IPS-NIHi7 (cell line): Measurements from ENCODE around the gene ARHGEF19.
"Not testable (repeated sequence)": the region's sequence is repeated elsewhere in the genome, so short reads cannot be mapped to it uniquely, and the experiment has no call there.

Source experiments
- DNase-seq: peaks from one replicate; pipeline ENCODE4 v3.0.0; 2012; ENCODE audit warnings: mixed read lengths; ENCODE audit errors: extremely low spot score

Gene ARHGEF19

DNA sequence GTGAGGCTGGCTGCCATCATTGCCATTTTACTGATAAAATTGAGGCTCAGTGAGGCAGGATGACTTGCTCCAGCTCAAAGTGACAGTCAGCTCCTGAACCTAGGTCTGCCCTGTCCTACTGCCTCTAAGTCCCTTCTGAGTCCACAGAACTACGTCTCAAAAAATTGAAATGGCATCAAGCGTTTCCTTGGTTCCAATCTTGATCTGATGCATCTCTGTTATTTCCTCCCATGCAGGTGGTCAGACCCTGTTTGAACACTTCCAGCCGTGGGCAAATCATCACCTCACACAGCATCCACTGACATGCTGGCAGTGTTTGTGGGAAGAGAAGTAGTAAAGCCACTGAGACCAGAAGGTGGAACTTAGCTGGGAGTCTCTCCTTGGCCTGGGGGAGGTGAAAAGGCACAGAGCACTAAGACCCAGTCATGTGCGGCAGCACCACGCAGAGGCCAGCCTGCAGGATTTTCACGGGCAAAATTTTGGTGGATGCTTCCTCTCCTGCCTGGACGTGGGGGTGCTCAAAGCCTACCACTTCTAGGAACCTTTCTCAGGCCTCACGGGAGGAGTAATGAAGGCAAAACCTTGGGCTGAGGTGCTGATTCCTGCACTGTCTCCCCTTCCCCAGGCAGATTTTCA lies 32.3 kb upstream of the ARHGEF19 start:
- DNase-seq: no peak

DNA sequence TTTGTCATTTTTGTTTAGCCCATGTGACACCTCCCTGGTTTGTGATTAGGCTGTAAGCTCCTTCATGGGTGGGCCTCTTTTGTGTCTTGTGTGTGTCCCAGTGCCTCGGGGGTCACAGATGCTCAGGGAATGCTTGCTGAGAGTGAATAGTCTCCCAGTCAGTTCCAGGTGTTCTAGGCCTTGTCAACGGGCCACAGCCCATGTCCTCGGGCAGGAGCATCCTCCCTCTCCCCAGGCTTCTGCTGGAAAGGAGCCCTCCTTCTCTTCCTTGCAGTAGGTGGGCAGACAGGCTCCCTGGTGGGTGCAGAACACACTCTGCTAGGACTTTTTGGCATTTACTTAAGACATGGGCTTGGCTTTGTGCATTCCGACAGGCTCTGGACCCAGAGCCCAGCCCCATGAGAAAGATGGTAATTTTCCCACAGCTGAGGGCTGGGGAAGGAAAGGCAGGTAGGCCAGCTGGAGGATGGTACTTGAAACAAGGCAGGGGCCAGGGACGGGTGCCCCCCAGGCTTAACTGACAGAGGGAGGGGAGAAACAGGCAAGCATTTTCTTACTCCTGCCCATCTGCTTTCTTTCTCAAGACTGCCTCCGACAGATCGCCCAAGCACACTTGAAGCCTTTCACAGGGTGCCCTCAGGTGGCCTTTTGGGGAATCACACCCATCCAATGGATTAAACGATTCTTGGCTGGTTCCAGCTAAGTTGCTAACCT lies 31.6 kb upstream of the ARHGEF19 start:
- DNase-seq: peak; percentile 91

DNA sequence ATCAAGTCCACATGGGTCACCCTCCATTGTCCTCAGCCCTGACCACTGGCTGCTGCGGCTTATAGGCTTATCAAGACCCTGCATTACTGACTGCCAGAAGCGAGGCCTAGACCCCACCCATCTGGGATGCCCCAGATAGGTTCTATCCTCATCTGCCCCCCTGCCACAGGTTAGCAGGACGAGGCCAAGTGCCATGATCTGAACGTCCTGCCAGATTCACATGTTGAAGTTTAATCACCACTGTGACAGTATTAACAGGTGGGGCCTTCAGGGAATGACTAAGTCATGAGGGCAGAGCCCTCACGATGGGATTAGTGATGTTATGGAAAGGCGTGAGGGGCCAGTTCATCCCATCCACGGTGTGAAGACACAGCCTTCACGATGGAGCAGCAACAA lies 30.8 kb upstream of the ARHGEF19 start:
- no peak for DNase-seq

DNA sequence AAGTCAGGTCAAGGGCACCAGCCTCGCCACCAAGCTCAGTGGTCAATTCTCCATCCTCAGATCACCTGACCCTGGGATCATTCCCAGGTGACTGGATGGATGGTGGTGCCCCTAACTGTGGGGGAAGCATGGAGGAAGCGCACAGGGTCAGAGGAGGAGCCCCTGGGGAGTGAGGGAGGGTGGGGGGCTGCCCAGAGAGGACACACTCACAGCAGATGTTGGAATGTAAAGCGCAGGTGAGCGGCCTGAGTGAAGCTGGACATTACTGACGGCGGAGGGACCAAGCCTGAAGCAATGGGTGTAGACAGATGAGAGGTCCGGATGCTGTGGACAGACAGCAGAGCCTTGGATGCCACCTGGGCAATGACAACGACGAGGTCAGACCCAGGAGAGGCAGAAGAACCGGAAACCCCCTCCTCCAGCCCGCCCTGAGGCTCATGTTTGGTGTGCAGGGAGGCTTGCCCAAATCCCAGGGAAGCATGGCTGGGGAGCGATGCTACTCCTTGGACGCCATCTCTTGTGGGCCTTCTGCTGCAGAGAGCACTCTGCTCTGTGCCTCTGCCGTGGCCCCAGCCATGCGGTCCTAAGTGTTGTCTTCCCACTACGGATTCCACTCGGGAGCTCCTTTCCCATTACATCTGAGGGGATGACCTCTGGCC lies 30.2 kb upstream of the ARHGEF19 start:
- DNase-seq: no peak

DNA sequence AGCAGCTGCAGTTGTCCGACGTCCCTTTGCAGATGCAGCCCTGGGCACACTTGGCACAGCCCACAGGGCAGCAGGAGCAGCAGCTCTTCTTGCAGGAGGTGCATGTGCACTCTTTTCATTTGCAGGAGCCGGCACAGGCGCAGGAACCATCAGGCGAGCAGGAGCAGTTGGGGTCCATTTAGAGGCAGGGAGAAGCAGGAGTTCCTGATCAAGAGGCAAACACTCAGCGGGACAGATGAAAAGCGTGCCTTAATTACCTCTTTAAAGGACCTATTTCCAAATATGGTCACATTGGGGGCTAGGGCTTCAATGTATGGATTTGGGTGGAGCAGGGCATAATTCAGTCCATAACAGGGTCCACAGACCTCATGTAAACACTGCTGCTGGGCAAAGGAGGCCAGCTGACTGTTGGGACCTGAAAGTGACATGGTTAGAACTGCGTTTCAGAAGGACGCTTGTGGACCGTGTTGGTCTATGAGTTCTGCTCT lies 28.8 kb upstream of the ARHGEF19 start:
- no peak for DNase-seq

DNA sequence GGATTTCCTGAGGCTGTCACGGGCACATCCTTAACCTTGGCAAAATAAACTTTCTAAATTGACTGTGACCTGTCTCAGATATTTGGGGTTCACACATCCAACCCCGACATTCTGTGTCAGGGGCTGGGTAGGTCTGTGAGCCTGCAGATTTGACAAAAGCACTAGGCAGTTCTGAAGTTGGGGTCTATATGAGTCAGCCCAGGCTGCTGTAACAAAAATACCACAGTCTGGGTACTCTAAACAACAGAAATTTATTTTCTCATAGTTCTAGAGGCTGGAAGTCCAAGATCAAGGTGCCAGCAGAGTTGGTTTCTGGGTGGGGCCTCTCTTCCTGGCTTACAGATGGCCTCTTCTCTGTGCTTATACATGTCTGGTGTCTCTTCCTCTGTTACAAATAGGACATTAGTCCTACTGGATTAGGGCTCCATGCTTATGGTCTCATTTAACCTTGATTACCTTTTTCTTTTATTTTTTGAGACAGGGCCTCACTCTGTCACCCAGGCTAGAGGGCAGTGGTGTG lies 27.6 kb upstream of the ARHGEF19 start:
- DNase-seq: no peak

DNA sequence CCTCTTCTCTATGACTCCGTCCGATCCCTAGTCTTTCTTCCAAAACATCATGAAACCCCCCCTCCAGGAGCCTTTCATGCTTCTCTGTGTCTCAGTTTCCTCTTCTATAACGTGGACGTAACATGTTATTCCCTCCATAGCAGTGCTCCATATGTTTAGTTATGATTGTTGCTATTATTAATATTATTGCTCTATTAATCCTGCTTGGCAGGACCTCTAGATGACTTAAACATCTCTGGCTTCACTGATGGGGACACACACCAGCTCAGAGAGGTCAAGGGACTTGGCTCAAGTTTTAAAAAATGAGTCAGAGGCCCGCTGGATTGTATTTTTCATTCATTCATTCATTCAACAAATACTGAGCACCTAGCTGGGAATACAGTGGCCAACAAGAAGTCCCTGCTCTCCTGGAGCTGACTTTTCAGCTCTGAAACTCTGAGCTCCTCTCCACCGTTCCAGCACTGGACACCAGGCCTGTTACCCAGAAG lies 24.9 kb upstream of the ARHGEF19 start:
- no peak for DNase-seq

DNA sequence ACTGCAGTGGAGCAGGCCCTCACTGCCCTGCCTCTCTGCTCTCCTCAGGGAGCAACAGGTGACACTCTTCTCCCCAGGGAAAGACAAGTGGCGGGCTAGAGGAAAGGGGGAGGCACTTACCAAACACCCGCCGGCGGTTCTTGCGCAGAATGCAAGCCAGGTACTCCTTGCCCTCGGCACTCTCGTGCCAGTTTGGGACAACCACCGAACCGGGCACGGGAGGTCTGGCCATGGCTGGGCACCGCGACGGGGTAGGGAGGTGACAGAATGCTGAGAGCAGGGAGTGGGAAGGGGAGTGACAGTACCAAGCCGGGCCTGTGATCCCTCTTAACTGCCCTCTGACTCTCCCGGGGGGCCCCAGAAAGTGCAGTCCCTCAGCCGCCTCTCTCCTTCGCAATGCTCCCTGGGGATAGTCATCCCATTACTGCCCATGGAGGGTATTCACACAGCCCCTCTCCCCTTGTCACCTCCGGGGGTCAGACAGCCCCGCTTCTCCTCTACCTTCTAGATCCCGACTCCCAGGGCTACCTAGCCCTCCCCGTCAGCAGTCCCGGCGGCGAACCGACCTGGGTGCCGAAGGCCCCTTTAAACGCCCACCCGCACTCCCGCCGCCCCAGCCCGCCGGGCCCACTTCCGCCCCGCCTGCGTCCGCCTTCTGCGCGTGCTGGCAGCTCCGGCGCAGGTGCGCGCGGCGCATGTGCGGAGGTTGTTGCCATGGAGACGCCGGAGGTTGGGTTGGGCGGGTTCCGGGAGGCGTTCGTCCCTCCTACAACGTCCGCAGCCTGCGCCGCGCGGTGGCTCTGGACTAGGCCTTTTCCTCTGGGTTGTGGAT lies 24.3 kb upstream of the ARHGEF19 start, which contains the start of gene CPLANE2:
CPLANE2 (minus strand) TSS at position 673 of the 832 bp plus-strand sequence; CDS start at position 232, 441 bp downstream.
- DNase-seq: peak; percentile 97

DNA sequence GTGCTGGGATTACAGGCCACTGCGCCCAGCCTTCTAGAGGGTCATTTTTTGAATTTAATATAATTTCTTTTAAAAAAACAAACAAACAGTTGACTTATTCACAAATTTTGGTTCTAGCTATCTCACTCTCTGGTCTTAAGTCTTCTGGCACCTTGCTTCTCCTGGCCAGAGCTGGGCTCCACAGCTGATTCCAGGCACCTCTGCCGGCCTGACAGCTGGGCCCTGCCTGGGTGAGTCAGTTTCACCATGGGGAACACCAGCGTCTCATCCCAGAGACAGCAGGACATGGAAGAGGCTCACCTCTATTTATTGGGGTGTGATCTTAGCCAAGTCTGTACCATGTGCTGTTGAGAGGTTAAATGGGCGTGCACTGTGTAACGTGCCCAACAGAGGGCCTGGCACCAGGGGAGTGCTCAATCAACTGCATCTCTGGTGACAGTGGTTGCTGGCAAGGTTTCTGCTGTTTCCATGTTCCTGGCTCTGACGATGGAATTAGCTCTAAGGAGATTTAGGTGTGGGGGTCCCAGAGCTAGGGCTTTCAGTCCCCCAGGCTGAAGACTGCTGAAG lies 23.6 kb upstream of the ARHGEF19 start:
- no peak for DNase-seq

DNA sequence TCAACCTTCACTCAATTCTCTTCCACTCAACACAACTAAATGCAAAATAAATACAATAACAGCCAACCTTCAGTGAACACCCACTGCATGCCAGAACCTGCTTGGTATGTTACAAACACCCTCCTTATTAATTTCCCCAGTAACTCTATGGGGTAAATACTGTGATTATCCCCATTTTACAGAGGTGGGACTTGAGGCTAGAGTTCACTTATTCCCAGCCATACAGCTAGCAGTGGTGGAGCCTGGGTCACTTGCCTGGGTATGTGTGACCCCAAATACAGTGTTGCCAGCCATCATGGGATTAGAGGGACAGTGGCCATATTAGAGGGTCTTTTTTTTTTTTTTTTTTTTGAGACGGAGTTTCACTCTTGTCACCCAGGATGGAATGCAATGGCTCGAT lies 22.9 kb upstream of the ARHGEF19 start:
- no peak for DNase-seq

DNA sequence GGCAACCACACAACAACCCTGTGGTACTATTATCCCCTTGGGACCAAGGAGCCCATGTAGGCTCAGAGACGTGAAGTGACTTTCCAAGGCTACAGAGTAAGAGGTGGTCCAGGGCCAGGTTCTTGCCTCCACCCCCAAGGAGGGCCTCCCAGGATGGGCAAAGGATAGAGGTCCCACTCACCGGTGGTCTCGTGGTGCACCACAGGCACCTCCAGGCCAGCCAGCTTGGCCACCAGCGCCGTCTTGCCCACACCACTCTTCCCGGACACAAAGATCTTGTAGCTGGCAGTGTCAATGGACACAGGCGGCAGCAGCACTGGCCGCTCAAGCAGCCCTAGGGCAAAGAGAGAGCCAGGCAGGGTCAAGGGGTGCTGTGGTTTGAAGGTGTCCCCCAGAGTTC lies 21.0 kb upstream of the ARHGEF19 start:
- DNase-seq: no peak

DNA sequence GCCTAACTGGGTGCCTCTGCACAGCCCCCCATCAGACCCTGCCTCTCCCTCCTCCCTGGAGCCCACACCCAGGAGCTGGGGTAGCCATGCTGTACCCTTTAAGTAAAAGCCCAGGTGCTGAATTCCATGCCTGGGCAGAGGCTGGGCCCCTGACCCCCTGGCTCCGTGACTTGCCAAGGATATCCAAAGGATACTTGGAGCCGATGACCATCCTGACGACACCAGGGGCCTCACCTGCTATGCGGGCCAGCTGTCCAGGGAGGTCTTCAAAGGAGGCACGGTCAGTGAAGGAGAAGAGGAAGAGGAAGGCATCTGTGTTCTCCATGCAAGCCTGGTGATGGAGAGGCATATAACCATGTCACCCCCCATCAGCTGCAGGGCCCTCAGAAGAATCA lies 19.9 kb upstream of the ARHGEF19 start:
- no peak for DNase-seq

DNA sequence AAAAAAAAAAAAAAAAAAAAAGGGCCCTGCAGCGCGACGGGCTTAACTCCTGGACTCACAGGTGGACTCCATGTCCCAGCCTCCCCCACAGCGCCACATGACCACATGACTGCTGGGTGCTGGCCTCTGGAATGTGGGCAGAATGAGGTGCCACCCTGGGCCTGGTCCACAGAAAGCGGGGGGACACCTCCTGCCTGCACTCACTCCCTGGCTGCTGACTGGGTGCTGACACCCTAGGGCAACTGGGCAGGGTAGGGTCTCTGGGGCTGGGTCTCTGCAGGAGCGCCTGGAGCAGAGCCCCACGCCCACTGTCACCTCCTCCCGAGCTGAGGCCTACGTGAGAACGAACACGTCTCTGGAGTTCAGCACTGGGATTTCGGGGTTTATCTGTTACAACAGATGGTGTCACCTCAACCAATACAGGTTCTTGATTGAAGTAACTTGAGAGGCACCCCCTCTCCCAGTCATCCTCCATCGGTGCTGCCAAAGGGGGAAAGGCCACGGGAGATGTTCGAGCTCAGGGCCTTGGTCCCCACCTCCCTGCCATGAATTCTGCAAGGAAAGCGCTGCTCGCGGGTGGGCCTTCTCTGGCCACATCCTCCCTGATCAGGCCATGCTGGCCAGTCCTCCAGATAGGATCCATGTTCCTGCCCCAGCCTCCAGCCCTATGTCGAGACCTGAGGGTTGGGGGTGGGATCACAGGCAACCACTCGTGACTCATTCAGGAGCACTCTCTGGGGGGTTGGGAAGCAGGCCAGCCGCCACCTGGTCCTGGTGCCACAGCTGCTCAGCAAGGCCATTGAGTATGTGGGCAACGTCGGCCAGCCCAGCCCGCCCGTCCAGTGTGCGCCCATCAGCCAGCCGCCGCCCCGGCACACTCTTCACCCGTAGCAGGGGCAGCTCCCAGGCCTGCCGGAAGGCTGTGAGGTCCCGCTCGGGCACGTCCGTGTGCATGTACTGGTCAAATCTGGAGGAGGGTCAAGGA lies 19.2 kb upstream of the ARHGEF19 start:
- no peak for DNase-seq

DNA sequence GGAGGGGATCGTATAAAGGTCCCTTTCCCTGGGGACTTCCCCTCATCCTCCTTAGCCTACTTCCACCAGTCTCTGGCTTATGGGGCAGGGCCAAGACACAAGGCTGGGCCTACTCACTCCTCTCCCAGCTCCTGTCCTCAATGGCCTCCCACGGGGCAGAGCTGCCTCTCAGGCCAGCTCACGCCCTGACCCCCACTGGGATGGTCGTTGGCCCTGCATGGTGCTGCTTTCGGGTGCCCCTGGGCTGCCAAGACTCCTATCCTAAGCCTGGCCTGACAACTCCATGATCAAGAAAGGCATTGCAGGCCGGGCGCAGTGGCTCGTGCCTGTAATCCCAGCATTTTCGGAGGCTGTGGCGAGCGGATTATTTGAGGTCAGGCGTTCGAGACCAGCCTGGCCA lies 18.3 kb upstream of the ARHGEF19 start:
- no peak for DNase-seq

DNA sequence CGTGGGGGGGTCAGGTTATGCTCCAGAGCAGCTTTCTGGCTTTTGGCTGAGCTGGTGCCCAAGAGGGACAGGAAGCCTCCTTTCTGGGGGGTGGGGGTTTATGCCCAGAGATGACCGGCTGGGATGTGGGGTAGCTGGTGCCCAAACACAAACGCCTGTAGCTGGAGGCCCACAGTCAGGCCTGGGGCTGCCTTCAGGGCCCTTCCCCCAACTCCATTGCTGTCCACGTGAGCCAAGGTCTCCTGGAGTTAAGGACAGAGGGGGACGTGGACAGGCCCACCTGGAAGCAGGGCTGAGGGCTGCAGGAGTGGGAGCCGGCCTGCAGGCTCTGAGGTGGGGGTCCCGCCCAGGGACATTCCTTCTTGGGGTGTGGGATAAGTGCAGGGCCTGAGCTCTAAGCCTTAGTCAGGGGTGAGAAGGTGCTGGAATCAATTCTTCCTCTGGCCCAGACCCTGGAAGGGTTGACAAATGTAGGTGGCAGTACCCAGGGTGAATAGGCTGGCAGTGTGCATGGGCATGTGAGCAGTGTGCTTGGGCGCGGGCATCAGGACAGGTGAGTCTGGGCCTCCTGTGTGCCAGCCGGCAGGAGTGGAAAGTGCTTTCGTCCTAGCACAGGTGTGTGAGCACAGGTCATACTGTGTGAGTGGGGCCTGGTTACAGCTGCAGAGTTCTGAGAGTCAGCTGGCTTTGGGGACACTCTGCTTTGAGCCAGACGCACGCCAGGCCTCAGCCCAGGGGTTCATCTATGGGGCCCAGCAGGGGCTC lies 17.7 kb upstream of the ARHGEF19 start:
- no peak for DNase-seq

DNA sequence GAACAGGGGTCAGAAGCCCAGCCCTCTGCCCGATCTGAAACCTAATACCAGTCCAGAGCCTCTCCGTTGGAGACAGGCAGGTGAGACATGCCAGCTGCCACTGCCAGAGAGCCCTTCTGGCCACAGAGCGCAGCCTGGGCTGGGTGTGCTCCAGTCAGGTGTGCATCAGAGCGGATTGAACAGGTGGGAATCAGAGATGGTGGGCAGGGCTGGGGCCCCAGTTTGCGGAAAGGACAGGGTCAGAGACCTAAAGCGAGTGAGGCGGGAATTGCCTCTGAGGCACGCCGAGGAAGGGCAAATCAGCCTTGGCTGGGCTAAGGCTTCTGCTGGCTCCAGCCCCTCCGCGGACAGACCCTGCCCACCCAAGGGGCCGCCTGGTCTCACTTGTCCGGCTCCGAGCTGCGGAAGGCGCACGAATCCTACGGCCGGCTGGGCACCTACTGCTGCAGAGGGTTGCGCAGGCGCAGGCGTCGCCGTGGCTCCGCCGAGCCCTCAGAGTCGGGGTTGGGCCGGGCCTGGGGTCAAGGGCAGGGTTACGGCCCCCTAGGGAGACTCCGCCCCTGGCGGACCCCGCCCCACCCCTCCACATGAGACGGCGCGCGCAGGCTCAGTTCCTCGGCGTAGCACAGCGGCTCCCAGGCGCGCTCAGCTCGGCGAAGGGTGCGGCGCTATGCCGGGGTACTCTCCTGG lies 14.2 kb upstream of the ARHGEF19 start:
- DNase-seq: peak; percentile 94

DNA sequence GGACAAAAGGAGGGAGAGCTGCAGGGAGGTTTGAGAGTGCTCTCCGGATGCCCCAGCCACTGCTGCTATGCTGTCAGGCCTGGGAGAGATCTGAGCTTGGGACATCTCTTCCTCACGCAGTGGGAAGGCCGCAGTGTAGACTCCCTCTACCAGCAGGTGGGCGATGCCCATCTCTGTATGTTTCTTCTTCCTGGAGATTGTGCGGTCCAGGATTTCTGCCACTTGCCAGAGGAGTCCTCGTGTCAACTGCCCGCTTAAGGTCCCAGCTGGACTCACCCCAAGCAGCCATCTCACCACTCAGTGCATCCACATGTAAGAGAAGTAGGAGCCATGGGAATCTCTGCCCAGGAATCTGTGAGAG lies 13.7 kb upstream of the ARHGEF19 start:
- no peak for DNase-seq

DNA sequence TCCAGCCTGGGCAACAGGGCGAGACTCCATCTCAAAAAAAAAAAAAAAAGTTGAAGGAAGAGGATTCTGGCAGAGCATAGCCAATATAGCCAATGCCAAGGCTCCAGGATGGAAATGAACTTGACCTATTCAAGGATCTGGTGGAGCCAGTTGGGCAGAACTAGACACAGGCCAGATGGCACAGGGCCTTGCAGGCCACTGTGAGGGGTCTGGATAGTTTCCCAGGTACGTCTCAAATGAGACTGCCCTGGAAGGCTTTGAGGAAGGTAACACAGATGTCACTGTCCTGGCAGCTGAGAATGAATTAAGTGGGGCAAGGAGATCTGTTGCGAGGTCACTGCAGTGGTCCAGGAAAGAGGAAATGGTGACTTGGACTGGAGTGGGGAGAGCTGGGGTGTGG lies 12.0 kb upstream of the ARHGEF19 start:
- DNase-seq: no peak

DNA sequence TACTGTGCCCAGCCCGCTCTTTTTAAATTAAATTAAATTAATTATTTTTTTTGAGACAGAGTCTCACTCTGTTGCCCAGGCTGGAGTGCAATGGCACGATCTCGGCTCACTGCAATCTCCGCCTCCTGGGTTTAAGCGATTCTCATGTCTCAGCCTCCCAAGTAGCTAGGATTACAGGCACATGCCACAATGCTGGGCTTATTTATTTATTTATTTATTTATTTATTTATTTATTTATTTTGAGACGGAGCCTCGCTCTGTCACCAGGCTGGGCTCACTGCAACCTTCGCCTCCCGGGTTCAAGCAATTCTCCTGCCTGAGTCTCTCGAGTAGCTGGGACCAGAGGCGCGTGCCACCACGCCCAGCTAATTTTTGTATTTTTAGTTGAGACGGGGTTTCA lies 10.3 kb upstream of the ARHGEF19 start:
- DNase-seq: not testable (repeated sequence)
